ENCODE measurements around the gene HOMEZ.

HOMEZ gene

GRCh38 chr14:23324993-23325392 is 39.1 kb upstream of the HOMEZ start:
- TF ChIP-seq FOXP2 (optimal IDR thresholded peaks at IDR 0.05; ENCODE audit: borderline replicate concordance, extremely low read depth, extremely low read length, insufficient read depth) (no peak), SIN3A (IDR thresholded peaks at IDR 0.05; ENCODE audit: borderline replicate concordance, insufficient read depth, low read length) (no peak), POLR2AphosphoS5 (IDR thresholded peaks at IDR 0.05; ENCODE audit: low read depth, low read length) (no peak), REST (IDR thresholded peaks at IDR 0.05; ENCODE audit: insufficient read depth in 1 of 2, low read depth in 2 of 2, low read length in 2 of 2) (no peak), TAF1 (IDR thresholded peaks at IDR 0.05; ENCODE audit: borderline replicate concordance, insufficient read depth, low read length) (no peak)

- TF ChIP-seq POLR2AphosphoS5 (IDR thresholded peaks at IDR 0.05; ENCODE audit: low read depth, low read length) (no peak), REST (IDR thresholded peaks at IDR 0.05; ENCODE audit: insufficient read depth in 1 of 2, low read depth in 2 of 2, low read length in 2 of 2) (no peak), FOXP2 (optimal IDR thresholded peaks at IDR 0.05; ENCODE audit: borderline replicate concordance, extremely low read depth, extremely low read length, insufficient read depth) (no peak), TAF1 (IDR thresholded peaks at IDR 0.05; ENCODE audit: borderline replicate concordance, insufficient read depth, low read length) (no peak), SIN3A (IDR thresholded peaks at IDR 0.05; ENCODE audit: borderline replicate concordance, insufficient read depth, low read length) (no peak)
Measured at GRCh38 chr14:23324455-23324846, 38.5 kb upstream of the HOMEZ start.

- TF ChIP-seq TAF1 (IDR thresholded peaks at IDR 0.05; ENCODE audit: borderline replicate concordance, insufficient read depth, low read length) (no peak), FOXP2 (optimal IDR thresholded peaks at IDR 0.05; ENCODE audit: borderline replicate concordance, extremely low read depth, extremely low read length, insufficient read depth) (no peak), SIN3A (IDR thresholded peaks at IDR 0.05; ENCODE audit: borderline replicate concordance, insufficient read depth, low read length) (no peak), POLR2AphosphoS5 (IDR thresholded peaks at IDR 0.05; ENCODE audit: low read depth, low read length) (no peak), REST (IDR thresholded peaks at IDR 0.05; ENCODE audit: insufficient read depth in 1 of 2, low read depth in 2 of 2, low read length in 2 of 2) (no peak)
Measured at GRCh38 chr14:23323838-23324454, 38.0 kb upstream of the HOMEZ start.

- TF ChIP-seq SIN3A (IDR thresholded peaks at IDR 0.05; ENCODE audit: borderline replicate concordance, insufficient read depth, low read length) (no peak), FOXP2 (optimal IDR thresholded peaks at IDR 0.05; ENCODE audit: borderline replicate concordance, extremely low read depth, extremely low read length, insufficient read depth) (no peak), TAF1 (IDR thresholded peaks at IDR 0.05; ENCODE audit: borderline replicate concordance, insufficient read depth, low read length) (no peak), REST (IDR thresholded peaks at IDR 0.05; ENCODE audit: insufficient read depth in 1 of 2, low read depth in 2 of 2, low read length in 2 of 2) (no peak), POLR2AphosphoS5 (IDR thresholded peaks at IDR 0.05; ENCODE audit: low read depth, low read length) (no peak)
Measured at GRCh38 chr14:23322568-23323517, 36.9 kb upstream of the HOMEZ start.

Data from PFSK-1 (cell line).